Progenitor cell of endocrine pancreas (in vitro differentiated cells): ENCODE measurements around the gene VGLL4. TPM values are rescaled to one million over a fixed set of nuclear protein-coding genes. Genes with fewer than 3 reads are reported as not detected.

Experiments
- DNase-seq: peaks from one replicate; pipeline ENCODE4 v3.0.0; 2021; ENCODE audit warnings: low spot score; ENCODE audit not compliant: unreplicated experiment
- H3K27ac Mint-ChIP-seq: 2 replicates; pipeline ENCODE4 v1.8.0; 2021; ENCODE audit warnings: mild to moderate bottlenecking, moderate library complexity, mixed read lengths
- H3K27me3 Mint-ChIP-seq: 2 replicates; pipeline ENCODE4 v1.8.0; 2021; ENCODE audit warnings: mixed read lengths
- H3K36me3 Mint-ChIP-seq: 2 replicates; pipeline ENCODE4 v1.8.0; 2022; ENCODE audit warnings: mixed read lengths; ENCODE audit not compliant: insufficient read depth
- H3K4me1 Mint-ChIP-seq: 2 replicates; pipeline ENCODE4 v1.8.0; 2021; ENCODE audit warnings: low read depth, mixed read lengths
- H3K4me3 Mint-ChIP-seq: 2 replicates; pipeline ENCODE4 v1.8.0; 2021; ENCODE audit warnings: low read depth, mild to moderate bottlenecking, moderate library complexity, mixed read lengths
- H3K9me3 Mint-ChIP-seq: 2 replicates; pipeline ENCODE4 v1.8.0; 2021; ENCODE audit warnings: low read depth, mixed read lengths
- total RNA-seq: library from RNA; stranded (reverse); gene quantifications from 2 replicates; pipeline ENCODE4 v1.2.1, GENCODE V29; 2021
- TF ChIP-seq, protein P1 (sequence below): fragments of 200-600 bp; sonication (generic); IDR thresholded peaks from one replicate; pipeline ENCODE4 v1.5.0; 2021; ENCODE audit warnings: antibody characterized with exemption, mild to moderate bottlenecking; ENCODE audit not compliant: unreplicated experiment

The VGLL4 gene
- total RNA-seq, 1 donor from 2014 or later = 93.2 TPM

DNA sequence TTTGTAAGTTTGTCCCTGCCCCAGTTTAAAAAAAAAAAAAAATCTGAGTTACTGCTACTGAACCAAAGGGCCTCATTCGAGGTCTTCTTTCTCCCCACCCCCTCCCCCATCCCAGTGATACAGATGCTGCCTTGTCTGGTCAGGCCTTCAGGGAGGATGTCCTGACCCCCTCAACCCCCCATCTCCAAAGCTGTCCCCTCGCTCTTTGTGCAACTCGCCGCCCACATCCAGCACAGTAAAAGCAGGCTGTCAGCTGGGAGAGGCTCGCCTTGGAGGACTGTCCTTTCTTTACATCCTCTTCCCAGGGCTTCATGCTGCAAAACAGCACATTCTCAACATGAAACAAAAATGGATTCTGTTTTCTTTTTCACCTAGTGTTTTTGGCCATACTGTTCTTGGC is 133.4 kb downstream of the VGLL4 start:
- H3K9me3 Mint-ChIP-seq = no peaks in the 10 kb centered on the region
- no peaks in the 10 kb centered on the region for H3K27me3 Mint-ChIP-seq
- no peak for DNase-seq
- H3K27ac Mint-ChIP-seq = peak overlapping the region; percentile 42
- peaks cover 24% of the 10 kb centered on the region for H3K4me1 Mint-ChIP-seq
- H3K36me3 Mint-ChIP-seq = peaks cover 4% of the 10 kb centered on the region
- no peak overlapping the region for H3K4me3 Mint-ChIP-seq
- TF ChIP-seq, protein P1, sequence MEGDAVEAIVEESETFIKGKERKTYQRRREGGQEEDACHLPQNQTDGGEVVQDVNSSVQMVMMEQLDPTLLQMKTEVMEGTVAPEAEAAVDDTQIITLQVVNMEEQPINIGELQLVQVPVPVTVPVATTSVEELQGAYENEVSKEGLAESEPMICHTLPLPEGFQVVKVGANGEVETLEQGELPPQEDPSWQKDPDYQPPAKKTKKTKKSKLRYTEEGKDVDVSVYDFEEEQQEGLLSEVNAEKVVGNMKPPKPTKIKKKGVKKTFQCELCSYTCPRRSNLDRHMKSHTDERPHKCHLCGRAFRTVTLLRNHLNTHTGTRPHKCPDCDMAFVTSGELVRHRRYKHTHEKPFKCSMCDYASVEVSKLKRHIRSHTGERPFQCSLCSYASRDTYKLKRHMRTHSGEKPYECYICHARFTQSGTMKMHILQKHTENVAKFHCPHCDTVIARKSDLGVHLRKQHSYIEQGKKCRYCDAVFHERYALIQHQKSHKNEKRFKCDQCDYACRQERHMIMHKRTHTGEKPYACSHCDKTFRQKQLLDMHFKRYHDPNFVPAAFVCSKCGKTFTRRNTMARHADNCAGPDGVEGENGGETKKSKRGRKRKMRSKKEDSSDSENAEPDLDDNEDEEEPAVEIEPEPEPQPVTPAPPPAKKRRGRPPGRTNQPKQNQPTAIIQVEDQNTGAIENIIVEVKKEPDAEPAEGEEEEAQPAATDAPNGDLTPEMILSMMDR = no peak

DNA sequence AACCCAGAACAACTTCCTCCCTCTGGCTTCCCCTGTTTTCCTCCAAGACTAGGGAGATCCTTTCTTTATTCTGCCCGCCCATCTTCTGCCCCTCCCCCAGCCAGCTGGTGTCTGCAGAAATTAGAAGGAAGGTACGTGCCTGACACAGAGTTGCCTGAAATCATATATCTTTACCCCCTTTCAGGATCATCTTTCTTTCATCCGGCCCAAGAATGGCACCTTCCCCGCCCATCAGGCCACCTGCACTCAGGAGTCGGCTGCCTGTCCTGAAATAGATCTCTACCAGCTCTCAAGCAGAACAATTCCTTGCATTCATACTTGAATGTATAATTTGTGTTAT is 133.7 kb downstream of the VGLL4 start:
- no peak overlapping the region for H3K4me3 Mint-ChIP-seq
- peaks cover 24% of the 10 kb centered on the region for H3K4me1 Mint-ChIP-seq
- H3K27ac Mint-ChIP-seq = peak overlapping the region; percentile 42
- TF ChIP-seq, protein P1 = no peak
- no peaks in the 10 kb centered on the region for H3K9me3 Mint-ChIP-seq
- H3K36me3 Mint-ChIP-seq = peaks cover 4% of the 10 kb centered on the region
- no peak for DNase-seq
- H3K27me3 Mint-ChIP-seq = no peaks in the 10 kb centered on the region

DNA sequence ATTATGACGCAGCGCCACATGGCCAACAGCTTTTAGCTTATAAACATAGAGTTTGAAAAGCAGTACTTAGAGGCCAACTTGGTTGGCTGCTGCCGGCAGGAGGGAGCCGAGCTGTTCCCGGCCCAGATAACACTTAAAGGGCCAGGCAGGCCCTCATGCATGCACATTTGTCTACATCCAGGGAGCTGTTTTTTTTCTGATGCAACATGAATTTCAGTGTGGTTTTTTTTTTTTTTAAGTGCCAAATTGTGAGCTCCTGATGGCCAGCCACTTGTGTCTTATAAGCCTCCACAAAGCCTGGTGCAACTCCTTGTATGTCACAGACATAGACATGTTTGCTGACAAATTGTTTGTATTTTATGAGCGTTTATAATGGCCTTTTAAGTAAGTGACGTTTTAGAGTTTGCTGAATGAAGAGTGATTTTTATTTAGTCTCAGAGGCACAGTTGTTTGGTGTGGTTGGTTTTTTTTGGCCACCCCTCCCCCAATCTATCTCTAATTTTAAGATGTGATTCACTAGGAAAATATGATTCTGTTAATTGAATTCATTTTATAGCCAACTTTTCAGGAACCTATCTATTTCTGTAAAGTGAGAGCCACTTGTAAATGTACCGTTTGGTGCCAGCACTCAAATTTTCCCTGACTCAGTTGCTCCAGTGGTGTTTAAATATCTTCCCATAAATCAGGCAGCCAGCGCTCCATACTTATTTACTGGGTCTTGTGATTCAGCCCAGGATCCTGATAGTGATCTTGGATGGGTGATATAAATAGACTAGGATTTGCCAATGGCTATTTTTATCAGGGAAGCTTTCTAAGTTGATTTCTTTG is 134.3 kb downstream of the VGLL4 start:
- H3K4me3 Mint-ChIP-seq = no peak overlapping the region
- peaks cover 4% of the 10 kb centered on the region for H3K36me3 Mint-ChIP-seq
- TF ChIP-seq, protein P1 = no peak
- H3K4me1 Mint-ChIP-seq = peaks cover 23% of the 10 kb centered on the region
- DNase-seq = no peak
- no peaks in the 10 kb centered on the region for H3K27me3 Mint-ChIP-seq
- no peaks in the 10 kb centered on the region for H3K9me3 Mint-ChIP-seq
- H3K27ac Mint-ChIP-seq = peak overlapping the region; percentile 42

DNA sequence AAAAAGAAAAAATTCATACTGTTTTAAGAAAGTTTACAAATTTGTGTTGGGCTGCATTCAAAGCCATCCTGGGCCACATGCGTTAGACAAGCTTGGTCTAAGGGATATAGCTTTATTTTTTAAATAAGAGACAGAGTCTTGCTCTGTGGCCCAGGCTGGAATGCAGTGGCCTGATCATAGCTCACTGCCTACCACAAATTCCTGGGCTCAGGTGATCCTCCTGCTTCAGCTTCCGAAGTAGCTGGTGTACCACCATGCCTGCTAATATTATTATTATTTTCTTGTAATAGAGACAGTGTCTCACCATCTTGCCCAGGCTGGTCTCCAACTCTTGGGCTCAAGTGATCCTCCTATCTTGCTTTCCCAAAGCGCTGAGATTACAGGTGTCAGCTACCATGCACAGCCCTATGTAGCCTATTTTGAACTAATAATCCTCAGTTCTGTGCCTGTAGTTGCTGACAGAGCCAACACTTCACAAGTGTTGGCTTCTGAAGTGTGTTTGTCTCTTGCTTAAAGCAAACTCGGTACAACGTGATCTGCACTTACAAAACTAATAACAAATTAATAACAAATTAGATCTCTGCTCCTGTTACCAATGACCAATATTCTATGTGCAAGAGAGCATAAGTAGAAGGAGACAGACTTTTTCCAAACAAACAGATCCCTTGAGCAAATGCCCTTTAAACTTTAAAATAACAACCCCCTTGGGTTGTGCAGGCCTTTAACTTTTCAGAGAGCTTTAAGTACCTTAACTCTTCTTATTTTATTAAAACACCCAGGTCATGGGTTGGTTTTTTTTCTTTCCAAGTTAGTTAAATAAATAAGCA is 135.2 kb downstream of the VGLL4 start:
- Mint-ChIP-seq H3K9me3 (no peaks in the 10 kb centered on the region), H3K4me1 (peaks cover 23% of the 10 kb centered on the region), H3K4me3 (no peak overlapping the region), H3K36me3 (peaks cover 4% of the 10 kb centered on the region), H3K27me3 (no peaks in the 10 kb centered on the region), H3K27ac (peak overlapping the region; percentile 22)
- TF ChIP-seq, protein P1 = no peak
- no peak for DNase-seq

DNA sequence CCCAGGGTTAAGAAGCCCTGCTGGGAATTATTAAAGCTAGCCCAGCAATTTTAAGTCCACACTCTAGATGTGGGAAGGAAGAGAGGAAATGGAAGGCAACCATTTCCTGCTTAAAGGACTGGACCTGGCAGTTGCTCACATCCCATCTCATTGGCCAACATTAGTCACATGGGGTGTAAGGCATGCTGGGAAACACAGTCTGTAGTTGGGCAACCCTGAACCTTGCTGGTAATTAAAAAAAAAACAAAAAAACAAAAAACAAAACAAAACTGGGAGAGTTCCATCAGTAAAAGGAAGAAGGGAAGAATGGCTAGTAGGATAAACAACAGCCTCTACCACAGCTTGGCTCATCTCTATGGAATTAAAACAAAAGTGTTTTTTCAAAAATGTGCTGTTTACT is 136.0 kb downstream of the VGLL4 start:
- Mint-ChIP-seq H3K27me3 (no peaks in the 10 kb centered on the region), H3K4me1 (peaks cover 23% of the 10 kb centered on the region), H3K36me3 (peaks cover 4% of the 10 kb centered on the region), H3K27ac (no peak overlapping the region), H3K4me3 (no peak overlapping the region), H3K9me3 (no peaks in the 10 kb centered on the region)
- TF ChIP-seq, protein P1 = no peak
- DNase-seq = no peak
